GM18502 (cell line): ENCODE measurements around the gene MAGEA2.
"Not testable (repeated sequence)": the region's sequence is repeated elsewhere in the genome, so short reads cannot be mapped to it uniquely, and the experiment has no call there.

ENCODE experiments used
- ATAC-seq: cut with Tn5 transposase; IDR thresholded peaks from one replicate; pipeline ENCODE4 v1.9.1; 2021; ENCODE audit warnings: mild to moderate bottlenecking; ENCODE audit not compliant: unreplicated experiment, poor library complexity

MAGEA2 gene

DNA sequence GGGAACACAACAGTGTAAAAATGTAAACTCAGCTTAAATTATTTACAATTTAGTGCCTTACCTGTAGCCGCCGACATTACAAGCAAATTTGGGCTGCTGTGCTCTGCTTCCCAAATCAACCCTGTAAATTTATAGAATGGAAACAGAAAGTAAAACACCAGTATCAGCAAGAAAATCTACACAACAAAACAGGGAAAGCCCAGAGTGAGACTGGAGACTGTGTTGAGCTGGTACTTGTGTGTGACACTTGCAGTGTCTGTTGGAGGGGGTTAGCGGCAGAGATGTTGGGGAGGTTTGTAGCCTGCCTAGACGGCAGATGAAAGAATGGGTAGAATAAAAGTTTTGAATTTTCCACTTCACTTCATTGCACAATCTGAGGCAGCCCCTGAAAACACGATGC is 40.4 kb downstream of the MAGEA2 start:
- ATAC-seq: not testable (repeated sequence)

- ATAC-seq: not testable (repeated sequence)
Measured at GRCh38 chrX:152709173-152709572, 44.5 kb downstream of the MAGEA2 start, which contains the start of gene CSAG2. CSAG2 (minus strand) TSS chrX:152709273; CDS start chrX:152709112, 161 bp downstream.

DNA sequence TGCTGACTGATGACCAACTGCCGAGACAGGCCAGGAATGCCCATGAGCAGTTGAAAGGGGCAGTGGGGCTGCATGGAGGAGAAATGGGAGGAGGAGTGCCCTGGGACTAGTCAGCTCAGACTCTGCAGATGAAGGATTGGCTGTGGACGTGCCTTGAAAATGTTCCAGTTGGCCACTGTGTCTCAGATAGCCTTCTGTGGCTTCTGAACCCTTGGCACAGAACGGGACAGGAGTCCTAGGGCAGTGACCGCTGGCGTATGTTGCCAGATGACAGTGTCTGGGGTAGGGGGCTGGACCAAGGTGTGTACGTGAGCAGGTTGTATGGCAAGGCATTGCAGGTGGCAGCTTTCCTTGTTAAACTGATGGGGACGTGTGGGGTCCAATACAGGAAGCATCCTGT is 47.1 kb downstream of the MAGEA2 start:
- ATAC-seq: not testable (repeated sequence)

- not testable (repeated sequence) for ATAC-seq
Measured at GRCh38 chrX:152700390-152700789, 53.3 kb downstream of the MAGEA2 start.
